ENCODE measurements around the gene DNAJC8. TPM values are rescaled to one million over a fixed set of nuclear protein-coding genes. Genes with fewer than 3 reads are reported as not detected.
A peak's percentile ranks its signal among the peaks of the same experiment; 100 is the strongest.

DNAJC8 gene
- total RNA-seq, 1 donor from 2014 or later, result 90.3 TPM

GRCh38 chr1:28244549-28245251 lies 11.9 kb upstream of the DNAJC8 start:
- no peaks in the 10 kb centered on the region for H3K9me3 Mint-ChIP-seq (ENCODE audit: low read depth)
- peaks cover 36% of the 10 kb centered on the region for H3K4me1 Mint-ChIP-seq (ENCODE audit: low read depth)
- no peaks in the 10 kb centered on the region for H3K36me3 Mint-ChIP-seq (ENCODE audit: insufficient read depth)
- peak overlapping the region; percentile 54 for H3K4me3 Mint-ChIP-seq (ENCODE audit: low read depth)
- H3K27ac Mint-ChIP-seq, result peak overlapping the region; percentile 93
- no peak for DNase-seq (ENCODE audit: low spot score, unreplicated experiment)
- no peak for TF ChIP-seq CTCF (IDR thresholded peaks at IDR 0.05; ENCODE audit: unreplicated experiment)
- no peaks in the 10 kb centered on the region for H3K27me3 Mint-ChIP-seq

- H3K36me3 Mint-ChIP-seq (ENCODE audit: insufficient read depth), result no peaks in the 10 kb centered on the region
- peak overlapping the region; percentile 93 for H3K27ac Mint-ChIP-seq
- no peaks in the 10 kb centered on the region for H3K9me3 Mint-ChIP-seq (ENCODE audit: low read depth)
- H3K4me1 Mint-ChIP-seq (ENCODE audit: low read depth), result peaks cover 31% of the 10 kb centered on the region
- H3K4me3 Mint-ChIP-seq (ENCODE audit: low read depth), result peak overlapping the region; percentile 50
- no peak for DNase-seq (ENCODE audit: low spot score, unreplicated experiment)
- no peaks in the 10 kb centered on the region for H3K27me3 Mint-ChIP-seq
- TF ChIP-seq CTCF (IDR thresholded peaks at IDR 0.05; ENCODE audit: unreplicated experiment), result no peak
Measured at GRCh38 chr1:28243685-28244311, 11.0 kb upstream of the DNAJC8 start.

GRCh38 chr1:28241638-28242241 lies 8.9 kb upstream of the DNAJC8 start:
- peaks cover 19% of the 10 kb centered on the region for H3K4me1 Mint-ChIP-seq (ENCODE audit: low read depth)
- H3K4me3 Mint-ChIP-seq (ENCODE audit: low read depth), result no peak overlapping the region
- no peak for DNase-seq (ENCODE audit: low spot score, unreplicated experiment)

GRCh38 chr1:28240024-28240423 lies 7.2 kb upstream of the DNAJC8 start:
- no peak for DNase-seq (ENCODE audit: low spot score, unreplicated experiment)
- Mint-ChIP-seq H3K27ac (no peak overlapping the region), H3K4me3 (ENCODE audit: low read depth) (no peak overlapping the region), H3K27me3 (no peaks in the 10 kb centered on the region), H3K9me3 (ENCODE audit: low read depth) (no peaks in the 10 kb centered on the region), H3K36me3 (ENCODE audit: insufficient read depth) (no peaks in the 10 kb centered on the region), H3K4me1 (ENCODE audit: low read depth) (peaks cover 15% of the 10 kb centered on the region)
- no peak for TF ChIP-seq CTCF (IDR thresholded peaks at IDR 0.05; ENCODE audit: unreplicated experiment)

More at GRCh38 chr1:28241638-28242241, 8.9 kb upstream of the DNAJC8 start:
- Mint-ChIP-seq H3K27ac (no peak overlapping the region), H3K36me3 (ENCODE audit: insufficient read depth) (no peaks in the 10 kb centered on the region), H3K9me3 (ENCODE audit: low read depth) (no peaks in the 10 kb centered on the region), H3K27me3 (no peaks in the 10 kb centered on the region)
- no peak for TF ChIP-seq CTCF (IDR thresholded peaks at IDR 0.05; ENCODE audit: unreplicated experiment)

GRCh38 chr1:28239004-28239403 lies 6.2 kb upstream of the DNAJC8 start:
- no peaks in the 10 kb centered on the region for H3K9me3 Mint-ChIP-seq (ENCODE audit: low read depth)
- H3K27ac Mint-ChIP-seq, result peak overlapping the region; percentile 85
- no peaks in the 10 kb centered on the region for H3K36me3 Mint-ChIP-seq (ENCODE audit: insufficient read depth)
- no peak overlapping the region for H3K4me3 Mint-ChIP-seq (ENCODE audit: low read depth)
- no peak for DNase-seq (ENCODE audit: low spot score, unreplicated experiment)
- H3K27me3 Mint-ChIP-seq, result no peaks in the 10 kb centered on the region
- TF ChIP-seq CTCF (IDR thresholded peaks at IDR 0.05; ENCODE audit: unreplicated experiment), result no peak
- H3K4me1 Mint-ChIP-seq (ENCODE audit: low read depth), result peaks cover 8% of the 10 kb centered on the region
